GM19463 (cell line): ENCODE results near the gene LCOR.

Experiments used
- ATAC-seq: cut with Tn5 transposase; IDR thresholded peaks from one replicate; pipeline ENCODE4 v1.9.1; 2021; ENCODE audit warnings: mild to moderate bottlenecking, moderate library complexity; ENCODE audit not compliant: unreplicated experiment

Gene LCOR

GRCh38 chr10:96889415-96890171 lies 57.5 kb downstream of the LCOR start:
- ATAC-seq = no peak

- ATAC-seq = no peak
Observed at GRCh38 chr10:96890172-96890513, 58.0 kb downstream of the LCOR start.

- no peak for ATAC-seq
Observed at GRCh38 chr10:96890580-96890979, 58.5 kb downstream of the LCOR start.

GRCh38 chr10:96891840-96892239 lies 59.7 kb downstream of the LCOR start:
- no peak for ATAC-seq

GRCh38 chr10:96895662-96896424 lies 63.7 kb downstream of the LCOR start:
- no peak for ATAC-seq

GRCh38 chr10:96896884-96897589 lies 64.9 kb downstream of the LCOR start:
- ATAC-seq = no peak

- no peak for ATAC-seq
Observed at GRCh38 chr10:96902117-96902516, 70.0 kb downstream of the LCOR start.

GRCh38 chr10:96902731-96903358 lies 70.7 kb downstream of the LCOR start:
- ATAC-seq = no peak

- ATAC-seq = no peak
Observed at GRCh38 chr10:96904648-96905047, 72.5 kb downstream of the LCOR start.

- no peak for ATAC-seq
Observed at GRCh38 chr10:96906864-96907263, 74.8 kb downstream of the LCOR start.

GRCh38 chr10:96910488-96911395 lies 78.6 kb downstream of the LCOR start:
- ATAC-seq = no peak

GRCh38 chr10:96912405-96912804 lies 80.3 kb downstream of the LCOR start:
- ATAC-seq = no peak

GRCh38 chr10:96913906-96914305 lies 81.8 kb downstream of the LCOR start:
- ATAC-seq = no peak

- no peak for ATAC-seq
Observed at GRCh38 chr10:96917628-96918027, 85.5 kb downstream of the LCOR start.

GRCh38 chr10:96918214-96919002 lies 86.3 kb downstream of the LCOR start:
- ATAC-seq = no peak

- no peak for ATAC-seq
Observed at GRCh38 chr10:96919785-96920430, 87.8 kb downstream of the LCOR start.

- ATAC-seq = no peak
Observed at GRCh38 chr10:96921655-96922054, 89.6 kb downstream of the LCOR start.

- ATAC-seq = no peak
Observed at GRCh38 chr10:96922978-96923948, 91.2 kb downstream of the LCOR start.
